Caco-2 (cell line): Measurements from ENCODE around the gene DOK6. TPM values are rescaled to one million over a fixed set of nuclear protein-coding genes. Genes with fewer than 3 reads are reported as not detected.

Experiments
- BruUV-seq: library from RNA; stranded (reverse); fragments of 400-500 nt; replicated peaks from 2 replicates; lab custom pipeline; 2021; lab: Mats Ljungman, UMichigan
- CTCF ChIA-PET: fragments of 300-600 bp; sonication (Branson Sonifier 250); formaldehyde crosslinking; loops from one replicate; lab custom pipeline; 2022; ENCODE audit warnings: antibody characterized with exemption; lab: Charles Lee
- POLR2A ChIA-PET: fragments of 300-600 bp; sonication (Branson Sonifier 250); formaldehyde crosslinking; loops from one replicate; lab custom pipeline; 2022; ENCODE audit warnings: antibody characterized with exemption; lab: Charles Lee
- DNase-seq, 2 experiments: peaks; one replicate each; pipeline versions ENCODE4 v3.0.0 to v3.0.0-alpha.2; 2020 to 2022
- H3K27me3 ChIP-seq: replicated peaks from 2 replicates; pipeline ENCODE4 v1.6.0; 2011; ENCODE audit warnings: low read length; ENCODE audit not compliant: control insufficient read depth, insufficient read depth
- H3K36me3 ChIP-seq: 2 replicates; pipeline ENCODE4 v1.5.1; 2011; ENCODE audit warnings: low read length; ENCODE audit not compliant: control insufficient read depth, insufficient read depth
- H3K4me1 ChIP-seq: fragments of 250-450 bp; sonication (Bioruptor Pico); 2 replicates; pipeline ENCODE4 v1.5.1; 2020; ENCODE audit warnings: mild to moderate bottlenecking
- H3K4me3 ChIP-seq: 2 replicates; pipeline ENCODE4 v1.5.1; 2011; ENCODE audit warnings: low read depth, mild to moderate bottlenecking, control low read depth, low read length
- H3K9me3 ChIP-seq: fragments of 250-450 bp; sonication (Bioruptor Pico); 2 replicates; pipeline ENCODE4 v1.5.1; 2020; ENCODE audit warnings: mild to moderate bottlenecking, moderate library complexity
- H3K27ac Mint-ChIP-seq: one replicate; pipeline ENCODE4 v1.8.0; 2022; ENCODE audit warnings: mixed read lengths; ENCODE audit not compliant: unreplicated experiment
- H3K27me3 Mint-ChIP-seq: one replicate; pipeline ENCODE4 v1.8.0; 2022; ENCODE audit warnings: mixed read lengths; ENCODE audit not compliant: insufficient read depth, unreplicated experiment
- H3K36me3 Mint-ChIP-seq: one replicate; pipeline ENCODE4 v1.8.0; 2022; ENCODE audit warnings: mild to moderate bottlenecking, mixed read lengths; ENCODE audit not compliant: insufficient read depth, unreplicated experiment
- H3K4me1 Mint-ChIP-seq: one replicate; pipeline ENCODE4 v1.8.0; 2022; ENCODE audit warnings: low read depth, mixed read lengths; ENCODE audit not compliant: unreplicated experiment
- H3K4me3 Mint-ChIP-seq: one replicate; pipeline ENCODE4 v1.8.0; 2022; ENCODE audit warnings: mild to moderate bottlenecking, moderate library complexity, mixed read lengths; ENCODE audit not compliant: unreplicated experiment
- H3K9me3 Mint-ChIP-seq: one replicate; pipeline ENCODE4 v1.8.0; 2022; ENCODE audit warnings: mixed read lengths; ENCODE audit not compliant: unreplicated experiment
- intact Hi-C: fragments of 100-400 bp; cut with micrococcal nuclease; formaldehyde crosslinking; loops from one replicate; pipeline ENCODE4 v1.10.0; 2022; ENCODE audit not compliant: unreplicated experiment
- total RNA-seq: library from RNA; stranded (reverse); gene quantifications from 2 replicates; pipeline ENCODE4 v1.2.3, GENCODE V29; 2022
- TF ChIP-seq, protein P1 (sequence below), 2 experiments: fragments of 200-600 bp in 1 of 2; IDR thresholded peaks; 1 replicate in 1 of 2; 2 replicates in 1 of 2; pipeline versions ENCODE4 v1.5.1 to v1.8.0; 2011 to 2022; ENCODE audit warnings: antibody characterized with exemption in 1 of 2, control low read depth in 1 of 2, inconsistent platforms in 1 of 2, low read depth in 1 of 2, low read length in 1 of 2, mild to moderate bottlenecking in 1 of 2, moderate library complexity in 1 of 2; ENCODE audit not compliant: insufficient read depth in 1 of 2, severe bottlenecking in 1 of 2, unreplicated experiment in 1 of 2

DOK6 gene
- total RNA-seq, 1 experiment from 2014 or later = not detected

DNA sequence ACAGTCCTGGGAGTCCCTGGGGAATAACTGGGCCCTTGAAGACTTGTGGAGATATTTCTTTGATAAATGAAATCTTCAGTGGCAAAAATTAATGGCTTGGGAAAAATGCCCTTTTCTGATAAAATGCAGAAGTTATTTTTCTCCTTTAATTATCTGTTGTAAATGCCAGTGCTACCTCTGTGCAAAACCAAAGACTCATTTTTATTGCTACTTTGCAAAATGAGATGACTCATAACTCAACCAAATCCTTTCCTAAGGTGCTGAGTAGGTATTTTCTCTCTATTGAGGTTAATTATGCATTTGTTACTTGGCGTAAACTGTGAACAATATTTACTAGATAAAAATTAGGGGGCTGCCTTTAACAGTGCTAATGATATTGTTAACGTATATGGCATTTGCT is 163.9 kb downstream of the DOK6 start:
- Mint-ChIP-seq H3K36me3 (no peaks in the 10 kb centered on the region), H3K27ac (no peak overlapping the region), H3K9me3 (no peaks in the 10 kb centered on the region), H3K27me3 (no peaks in the 10 kb centered on the region), H3K4me3 (no peak overlapping the region), H3K4me1 (no peaks in the 10 kb centered on the region)
- Histone ChIP-seq H3K9me3 (no peaks in the 10 kb centered on the region), H3K4me3 (no peak overlapping the region), H3K27me3 (no peaks in the 10 kb centered on the region), H3K36me3 (no peaks in the 10 kb centered on the region), H3K4me1 (no peaks in the 10 kb centered on the region)
- DNase-seq = no peak
- ChIA-PET CTCF (no interaction called here), POLR2A (no interaction called here)
- intact Hi-C loops = no loop called here
- TF ChIP-seq, protein P1, sequence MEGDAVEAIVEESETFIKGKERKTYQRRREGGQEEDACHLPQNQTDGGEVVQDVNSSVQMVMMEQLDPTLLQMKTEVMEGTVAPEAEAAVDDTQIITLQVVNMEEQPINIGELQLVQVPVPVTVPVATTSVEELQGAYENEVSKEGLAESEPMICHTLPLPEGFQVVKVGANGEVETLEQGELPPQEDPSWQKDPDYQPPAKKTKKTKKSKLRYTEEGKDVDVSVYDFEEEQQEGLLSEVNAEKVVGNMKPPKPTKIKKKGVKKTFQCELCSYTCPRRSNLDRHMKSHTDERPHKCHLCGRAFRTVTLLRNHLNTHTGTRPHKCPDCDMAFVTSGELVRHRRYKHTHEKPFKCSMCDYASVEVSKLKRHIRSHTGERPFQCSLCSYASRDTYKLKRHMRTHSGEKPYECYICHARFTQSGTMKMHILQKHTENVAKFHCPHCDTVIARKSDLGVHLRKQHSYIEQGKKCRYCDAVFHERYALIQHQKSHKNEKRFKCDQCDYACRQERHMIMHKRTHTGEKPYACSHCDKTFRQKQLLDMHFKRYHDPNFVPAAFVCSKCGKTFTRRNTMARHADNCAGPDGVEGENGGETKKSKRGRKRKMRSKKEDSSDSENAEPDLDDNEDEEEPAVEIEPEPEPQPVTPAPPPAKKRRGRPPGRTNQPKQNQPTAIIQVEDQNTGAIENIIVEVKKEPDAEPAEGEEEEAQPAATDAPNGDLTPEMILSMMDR (IDR thresholded peaks at IDR 0.05; ENCODE audit: insufficient read depth in 1 of 2, low read depth in 1 of 2, low read length in 1 of 2, severe bottlenecking in 1 of 2, unreplicated experiment in 1 of 2) = no peak
- BruUV-seq = no TSS peak

DNA sequence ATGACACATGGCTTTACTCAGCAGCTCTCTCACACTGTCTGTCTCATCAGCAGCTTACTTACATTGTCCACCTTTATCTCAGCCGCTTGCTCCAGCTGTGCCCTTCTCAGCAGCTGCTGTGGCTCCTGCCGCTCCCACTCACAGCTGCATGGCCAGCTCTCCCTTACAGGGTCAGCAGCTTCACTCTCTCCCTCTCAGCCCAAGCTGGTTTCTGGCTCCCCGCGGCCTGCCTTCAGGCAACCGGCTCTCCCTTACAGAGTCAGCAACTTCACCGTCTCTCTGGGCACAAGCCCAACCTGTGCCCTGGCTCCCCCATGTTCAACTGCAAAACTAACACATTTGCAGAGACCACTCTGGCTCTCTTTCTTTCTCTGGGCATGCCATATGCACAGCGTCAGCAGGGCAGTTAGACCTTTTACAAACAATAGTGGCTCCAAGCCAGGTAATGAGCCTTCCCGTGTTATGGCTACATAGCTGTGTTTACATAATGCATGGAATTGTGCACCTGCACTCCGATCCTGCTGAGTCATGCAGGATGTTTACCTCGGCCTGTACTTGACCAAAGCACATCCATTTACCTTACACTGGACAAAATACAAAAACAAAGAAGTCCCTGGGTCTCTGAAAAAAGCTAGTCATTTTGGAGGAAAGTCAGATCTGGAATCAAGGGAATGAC is 167.3 kb downstream of the DOK6 start:
- H3K9me3 ChIP-seq = no peaks in the 10 kb centered on the region
- no TSS peak for BruUV-seq
- no peak for DNase-seq
- ChIA-PET CTCF (no interaction called here), POLR2A (no interaction called here)
- no peaks in the 10 kb centered on the region for H3K27me3 ChIP-seq
- no peaks in the 10 kb centered on the region for H3K36me3 Mint-ChIP-seq
- H3K4me3 Mint-ChIP-seq = no peak overlapping the region
- no peak overlapping the region for H3K27ac Mint-ChIP-seq
- H3K36me3 ChIP-seq = no peaks in the 10 kb centered on the region
- no peaks in the 10 kb centered on the region for H3K27me3 Mint-ChIP-seq
- intact Hi-C loops = no loop called here
- H3K4me1 ChIP-seq = no peaks in the 10 kb centered on the region
- no peak overlapping the region for H3K4me3 ChIP-seq
- no peaks in the 10 kb centered on the region for H3K9me3 Mint-ChIP-seq
- H3K4me1 Mint-ChIP-seq = no peaks in the 10 kb centered on the region
- TF ChIP-seq, protein P1 (IDR thresholded peaks at IDR 0.05; ENCODE audit: insufficient read depth in 1 of 2, low read depth in 1 of 2, low read length in 1 of 2, severe bottlenecking in 1 of 2, unreplicated experiment in 1 of 2) = no peak

DNA sequence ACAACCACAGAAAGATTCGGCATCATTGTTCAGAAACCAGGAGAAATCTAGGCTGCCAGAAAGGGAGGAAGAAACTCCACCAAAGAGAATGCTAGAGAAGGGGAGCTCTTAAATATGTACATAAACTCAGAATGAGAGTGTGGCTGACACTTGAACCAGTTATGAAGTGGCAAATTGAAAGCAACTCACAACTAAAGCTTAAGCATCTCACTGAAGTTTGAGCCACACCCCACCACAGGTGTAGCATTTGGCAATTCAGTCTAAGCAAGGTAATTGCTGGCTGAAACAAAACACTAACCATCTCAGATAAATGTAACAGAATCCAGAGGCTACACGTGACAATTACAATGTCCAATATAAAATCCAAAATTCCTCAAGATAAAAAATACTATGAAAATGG is 168.4 kb downstream of the DOK6 start:
- intact Hi-C loops = no loop called here
- H3K36me3 ChIP-seq = no peaks in the 10 kb centered on the region
- H3K27me3 ChIP-seq = no peaks in the 10 kb centered on the region
- H3K27ac Mint-ChIP-seq = no peak overlapping the region
- H3K4me1 ChIP-seq = no peaks in the 10 kb centered on the region
- H3K27me3 Mint-ChIP-seq = no peaks in the 10 kb centered on the region
- DNase-seq = no peak
- H3K36me3 Mint-ChIP-seq = no peaks in the 10 kb centered on the region
- no peaks in the 10 kb centered on the region for H3K9me3 ChIP-seq
- no TSS peak for BruUV-seq
- no peak overlapping the region for H3K4me3 Mint-ChIP-seq
- ChIA-PET CTCF (no interaction called here), POLR2A (interaction anchor here (0.6 kb wide), 1 partner anchor 787 kb away, joined by 3 read pairs; no protein-coding TSS in a partner anchor)
- no peak overlapping the region for H3K4me3 ChIP-seq
- TF ChIP-seq, protein P1 (IDR thresholded peaks at IDR 0.05; ENCODE audit: insufficient read depth in 1 of 2, low read depth in 1 of 2, low read length in 1 of 2, severe bottlenecking in 1 of 2, unreplicated experiment in 1 of 2) = no peak
- H3K4me1 Mint-ChIP-seq = no peaks in the 10 kb centered on the region
- no peaks in the 10 kb centered on the region for H3K9me3 Mint-ChIP-seq
